WTC11 (cell line): ENCODE data around the gene HIVEP2.

Source experiments
- CTCF ChIP-seq: fragments of 200-600 bp; IDR thresholded peaks from 2 replicates; pipeline ENCODE4 v1.8.0; 2022; ENCODE audit warnings: antibody characterized with exemption
- E2F4 ChIP-seq: sonication (generic); formaldehyde crosslinking; IDR thresholded peaks from 2 replicates; pipeline ENCODE4 v1.8.1; 2022; ENCODE audit warnings: low read depth, mild to moderate bottlenecking, moderate library complexity, missing genetic modification reagents, borderline replicate concordance
- E2F5 ChIP-seq: sonication (generic); formaldehyde crosslinking; IDR thresholded peaks from 2 replicates; pipeline ENCODE4 v1.8.1; 2022; ENCODE audit warnings: mild to moderate bottlenecking, moderate library complexity, missing genetic modification reagents
- MXD4 ChIP-seq: fragments of 250-450 bp; sonication (Bioruptor Pico); IDR thresholded peaks from 2 replicates; pipeline ENCODE4 v1.8.0; 2021; ENCODE audit warnings: mild to moderate bottlenecking, moderate library complexity, borderline replicate concordance
- TEAD1 ChIP-seq: sonication (generic); formaldehyde crosslinking; IDR thresholded peaks from 2 replicates; pipeline ENCODE4 v1.8.0; 2022; ENCODE audit warnings: mild to moderate bottlenecking, missing genetic modification reagents

GRCh38 chr6:142722012-142722411 lies 223.0 kb downstream of the HIVEP2 start:
- TF ChIP-seq TEAD1 (CRISPR knock-in tag) (no peak), CTCF (no peak), MXD4 (CRISPR knock-in tag) (no peak), E2F5 (CRISPR knock-in tag) (no peak), E2F4 (CRISPR knock-in tag) (no peak)
